Measurements from ENCODE around the gene SLC25A48. TPM values are rescaled to one million over a fixed set of nuclear protein-coding genes. Genes with fewer than 3 reads are reported as not detected.

Gene SLC25A48
- total RNA-seq, 1 donor from 2014 or later: 0.34 TPM

- DNase-seq (ENCODE audit: low spot score, unreplicated experiment): no peak
- H3K36me3 Mint-ChIP-seq (ENCODE audit: insufficient read depth): no peaks in the 10 kb centered on the region
- H3K27me3 Mint-ChIP-seq: peaks cover 15% of the 10 kb centered on the region
- H3K4me3 Mint-ChIP-seq (ENCODE audit: low read depth): no peak overlapping the region
- H3K9me3 Mint-ChIP-seq (ENCODE audit: low read depth): no peaks in the 10 kb centered on the region
- H3K27ac Mint-ChIP-seq: no peak overlapping the region
- no peaks in the 10 kb centered on the region for H3K4me1 Mint-ChIP-seq (ENCODE audit: low read depth)
- TF ChIP-seq CTCF (IDR thresholded peaks at IDR 0.05; ENCODE audit: unreplicated experiment): no peak
Measured at GRCh38 chr5:135814316-135814715, 20.1 kb upstream of the SLC25A48 start.

- Mint-ChIP-seq H3K4me3 (ENCODE audit: low read depth) (no peak overlapping the region), H3K36me3 (ENCODE audit: insufficient read depth) (no peaks in the 10 kb centered on the region), H3K4me1 (ENCODE audit: low read depth) (no peaks in the 10 kb centered on the region), H3K27ac (no peak overlapping the region), H3K9me3 (ENCODE audit: low read depth) (no peaks in the 10 kb centered on the region), H3K27me3 (peaks cover 15% of the 10 kb centered on the region)
- TF ChIP-seq CTCF (IDR thresholded peaks at IDR 0.05; ENCODE audit: unreplicated experiment): no peak
- DNase-seq (ENCODE audit: low spot score, unreplicated experiment): no peak
Measured at GRCh38 chr5:135814812-135815211, 19.7 kb upstream of the SLC25A48 start.

- H3K27ac Mint-ChIP-seq: peak overlapping the region; percentile 33
- H3K4me1 Mint-ChIP-seq (ENCODE audit: low read depth): no peaks in the 10 kb centered on the region
- TF ChIP-seq CTCF (IDR thresholded peaks at IDR 0.05; ENCODE audit: unreplicated experiment): no peak
- H3K9me3 Mint-ChIP-seq (ENCODE audit: low read depth): no peaks in the 10 kb centered on the region
- DNase-seq (ENCODE audit: low spot score, unreplicated experiment): no peak
- H3K4me3 Mint-ChIP-seq (ENCODE audit: low read depth): no peak overlapping the region
- H3K27me3 Mint-ChIP-seq: peaks cover 15% of the 10 kb centered on the region
- H3K36me3 Mint-ChIP-seq (ENCODE audit: insufficient read depth): no peaks in the 10 kb centered on the region
Measured at GRCh38 chr5:135821061-135821801, 13.2 kb upstream of the SLC25A48 start.

GRCh38 chr5:135821802-135822201, 12.7 kb upstream of the SLC25A48 start:
- TF ChIP-seq CTCF (IDR thresholded peaks at IDR 0.05; ENCODE audit: unreplicated experiment): no peak
- H3K9me3 Mint-ChIP-seq (ENCODE audit: low read depth): no peaks in the 10 kb centered on the region
- no peak overlapping the region for H3K4me3 Mint-ChIP-seq (ENCODE audit: low read depth)
- peaks cover 21% of the 10 kb centered on the region for H3K27me3 Mint-ChIP-seq
- no peaks in the 10 kb centered on the region for H3K36me3 Mint-ChIP-seq (ENCODE audit: insufficient read depth)
- no peak overlapping the region for H3K27ac Mint-ChIP-seq
- no peaks in the 10 kb centered on the region for H3K4me1 Mint-ChIP-seq (ENCODE audit: low read depth)
- no peak for DNase-seq (ENCODE audit: low spot score, unreplicated experiment)

GRCh38 chr5:135822286-135822685, 12.2 kb upstream of the SLC25A48 start:
- Mint-ChIP-seq H3K4me3 (ENCODE audit: low read depth) (no peak overlapping the region), H3K27me3 (peaks cover 26% of the 10 kb centered on the region), H3K4me1 (ENCODE audit: low read depth) (no peaks in the 10 kb centered on the region), H3K27ac (no peak overlapping the region), H3K9me3 (ENCODE audit: low read depth) (no peaks in the 10 kb centered on the region), H3K36me3 (ENCODE audit: insufficient read depth) (no peaks in the 10 kb centered on the region)
- no peak for TF ChIP-seq CTCF (IDR thresholded peaks at IDR 0.05; ENCODE audit: unreplicated experiment)
- no peak for DNase-seq (ENCODE audit: low spot score, unreplicated experiment)
